Effector memory CD8-positive, alpha-beta T cell (primary cell): ENCODE measurements around the gene HELZ.

ENCODE experiments used
- ATAC-seq: fragments of 150-1000 bp; cut with Tn5 transposase; replicated peaks from 2 replicates; pipeline ENCODE4 v1.10.0; 2021; ENCODE audit warnings: mild to moderate bottlenecking, moderate library complexity
- DNase-seq, 3 experiments: peaks; one replicate each; pipeline ENCODE4 v3.0.0; 2021
- H3K27ac Mint-ChIP-seq, 2 donors: one replicate each; pipeline ENCODE4 v1.8.0; 2022; ENCODE audit warnings: mild to moderate bottlenecking in 2 of 2, mixed read lengths in 2 of 2, moderate library complexity in 2 of 2
- H3K27me3 Mint-ChIP-seq, 2 donors: one replicate each; pipeline ENCODE4 v1.8.0; 2022; ENCODE audit warnings: mixed read lengths in 2 of 2
- H3K36me3 Mint-ChIP-seq: one replicate; pipeline ENCODE4 v1.8.0; 2022; ENCODE audit warnings: mild to moderate bottlenecking, moderate library complexity, mixed read lengths; ENCODE audit not compliant: insufficient read depth
- H3K4me1 Mint-ChIP-seq, 2 donors: one replicate each; pipeline ENCODE4 v1.8.0; 2022; ENCODE audit warnings: low read depth in 2 of 2, mixed read lengths in 2 of 2
- H3K4me3 Mint-ChIP-seq, 2 donors: one replicate each; pipeline ENCODE4 v1.8.0; 2022; ENCODE audit warnings: mild to moderate bottlenecking in 2 of 2, mixed read lengths in 2 of 2, moderate library complexity in 2 of 2
- H3K9me3 Mint-ChIP-seq, 2 donors: one replicate each; pipeline ENCODE4 v1.8.0; 2022; ENCODE audit warnings: mixed read lengths in 2 of 2

HELZ gene

DNA sequence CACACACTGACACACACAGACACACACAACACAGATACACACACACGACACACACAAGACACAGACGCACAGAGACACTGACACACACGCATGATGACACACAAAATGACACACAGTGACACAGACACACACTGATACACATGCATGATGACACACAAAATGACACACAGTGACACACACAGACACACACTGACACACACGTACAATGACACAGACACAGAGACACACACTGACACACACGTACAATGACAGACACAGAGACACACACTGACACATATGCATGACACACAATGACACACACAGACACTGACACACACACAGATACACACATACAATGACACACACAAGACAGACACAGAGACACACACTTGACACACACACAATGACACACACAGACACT, 190.4 kb downstream of the HELZ start:
- Mint-ChIP-seq H3K27me3 (no peaks in the 10 kb centered on the region), H3K4me3 (no peak overlapping the region), H3K36me3 (peaks cover 3% of the 10 kb centered on the region), H3K9me3 (no peaks in the 10 kb centered on the region), H3K27ac (no peak overlapping the region), H3K4me1 (no peaks in the 10 kb centered on the region)
- ATAC-seq, result no peak
- DNase-seq, result no peak

DNA sequence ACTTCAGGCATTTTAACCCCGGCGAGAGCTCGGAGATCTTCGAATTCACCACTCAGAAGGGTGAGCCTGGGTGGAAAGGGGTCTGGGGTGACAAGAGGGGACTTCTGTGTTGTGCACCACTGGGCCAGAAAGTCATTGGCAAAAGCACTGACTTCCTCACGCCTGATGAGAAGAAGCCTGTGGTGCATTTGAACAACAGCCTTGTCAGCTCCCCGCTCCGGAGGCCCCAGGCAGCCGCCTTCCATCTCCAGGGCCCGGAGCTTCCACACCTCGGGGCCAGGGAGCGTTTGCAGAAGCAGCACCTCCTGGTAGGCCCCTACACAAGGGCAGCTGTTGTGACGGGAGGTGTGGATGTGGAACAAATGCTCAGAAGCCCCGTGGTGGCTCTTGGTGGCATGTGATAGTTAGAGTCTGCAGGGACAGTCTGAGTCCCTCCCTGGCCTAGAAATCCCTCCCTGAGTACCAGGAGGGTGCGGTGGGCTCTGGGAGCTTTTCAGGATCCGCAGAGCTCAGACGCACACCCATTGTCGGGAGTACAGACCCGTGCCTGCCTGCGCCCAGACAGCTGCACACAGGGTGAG, 190.9 kb downstream of the HELZ start:
- Mint-ChIP-seq H3K9me3 (no peaks in the 10 kb centered on the region), H3K4me1 (no peaks in the 10 kb centered on the region), H3K27me3 (no peaks in the 10 kb centered on the region), H3K36me3 (peaks cover 3% of the 10 kb centered on the region), H3K4me3 (no peak overlapping the region), H3K27ac (no peak overlapping the region)
- ATAC-seq, result no peak
- no peak for DNase-seq

DNA sequence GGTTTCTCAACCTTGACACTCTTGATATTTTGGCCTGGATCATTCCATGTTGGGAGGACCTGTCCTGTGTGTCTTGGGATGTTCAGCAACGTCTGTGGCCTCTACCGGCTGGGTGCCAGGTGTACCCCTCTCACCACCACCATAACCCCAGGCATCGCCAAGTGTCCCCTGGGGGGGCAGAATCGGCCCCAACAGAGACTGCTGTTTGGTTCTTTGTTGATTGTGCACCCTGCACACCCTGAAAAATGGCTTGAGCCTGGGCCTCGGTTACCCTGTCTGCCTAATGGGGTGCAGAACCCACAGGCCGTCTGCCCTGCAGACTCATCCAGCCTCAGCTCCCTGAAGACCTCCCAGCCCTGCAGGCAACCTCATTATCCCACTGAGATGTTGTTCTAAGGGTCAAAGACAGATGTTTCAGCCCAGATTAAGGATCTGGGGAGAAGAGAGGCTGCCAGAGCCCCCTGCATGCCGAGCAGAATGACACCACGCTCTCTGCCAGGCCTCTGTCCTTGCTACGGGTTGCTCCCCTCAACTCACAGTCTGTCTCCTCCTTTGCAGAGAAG, 191.5 kb downstream of the HELZ start:
- no peak overlapping the region for H3K4me3 Mint-ChIP-seq
- no peaks in the 10 kb centered on the region for H3K27me3 Mint-ChIP-seq
- no peak for ATAC-seq
- no peaks in the 10 kb centered on the region for H3K4me1 Mint-ChIP-seq
- no peak overlapping the region for H3K27ac Mint-ChIP-seq
- H3K36me3 Mint-ChIP-seq, result peaks cover 3% of the 10 kb centered on the region
- H3K9me3 Mint-ChIP-seq, result peaks cover 0 to 5% of the 10 kb centered on the region in 2 donors
- no peak for DNase-seq

DNA sequence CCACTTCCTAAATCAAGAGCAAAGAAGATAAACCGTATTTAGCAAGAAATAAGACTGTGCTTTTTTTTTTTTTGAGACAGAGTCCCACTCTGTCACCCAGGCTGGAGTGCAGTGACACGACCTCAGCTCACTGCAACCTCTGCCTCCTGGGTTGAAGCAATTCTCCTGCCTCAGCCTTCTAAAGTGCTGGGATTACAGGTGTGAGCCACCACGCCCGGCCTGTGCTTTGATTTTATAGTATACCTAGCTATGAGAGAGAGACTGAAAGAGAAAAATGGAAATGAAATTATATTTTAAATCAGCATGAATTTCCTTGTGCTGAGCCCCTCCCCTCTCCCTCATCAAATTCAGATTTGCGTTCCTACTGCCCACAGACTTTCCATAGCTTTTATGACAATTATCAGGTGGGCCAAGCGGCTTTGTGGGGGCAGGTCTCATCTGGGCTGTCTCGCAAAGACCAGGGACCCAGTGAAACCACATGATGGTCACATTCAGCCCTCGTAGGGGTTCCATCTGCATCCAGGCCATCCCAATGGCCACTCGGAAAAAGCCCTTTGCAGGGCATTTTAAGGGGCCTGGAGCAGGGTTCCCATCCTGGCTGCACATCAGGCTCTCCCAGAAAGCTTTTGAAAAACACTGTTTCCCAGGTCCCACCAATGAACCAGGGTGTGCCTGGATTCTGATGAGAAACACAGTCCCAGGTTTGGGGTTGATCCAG, 192.1 kb downstream of the HELZ start:
- peaks cover under 1% of the 10 kb centered on the region for H3K36me3 Mint-ChIP-seq
- H3K4me1 Mint-ChIP-seq, result no peaks in the 10 kb centered on the region
- peaks cover under 1 to 8% of the 10 kb centered on the region in 2 donors for H3K9me3 Mint-ChIP-seq
- no peak overlapping the region for H3K4me3 Mint-ChIP-seq
- DNase-seq (no peak), ATAC-seq (no peak)
- no peak overlapping the region for H3K27ac Mint-ChIP-seq
- no peaks in the 10 kb centered on the region for H3K27me3 Mint-ChIP-seq

DNA sequence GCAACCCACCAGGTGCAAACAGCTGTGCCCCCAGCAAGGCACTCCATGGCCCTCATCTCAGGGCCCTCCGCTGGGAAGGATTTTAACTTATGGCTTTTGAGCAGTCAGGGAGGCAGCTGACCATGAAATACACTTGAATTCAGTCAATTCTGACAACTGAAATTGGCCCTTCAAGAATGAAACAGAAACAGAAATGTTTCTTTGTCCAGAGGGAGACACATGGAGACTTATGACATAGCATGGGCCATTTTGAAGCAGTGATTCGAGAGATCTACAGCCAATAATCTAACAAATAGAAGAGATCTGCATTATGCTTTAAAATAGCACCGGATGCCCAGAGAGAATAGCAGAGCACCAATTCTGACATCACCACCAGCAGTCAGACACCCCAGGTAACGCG, 193.2 kb downstream of the HELZ start:
- Mint-ChIP-seq H3K9me3 (peaks cover 3 to 12% of the 10 kb centered on the region in 2 donors), H3K4me1 (no peaks in the 10 kb centered on the region), H3K27me3 (peaks cover 0 to 5% of the 10 kb centered on the region in 2 donors), H3K4me3 (no peak overlapping the region), H3K27ac (no peak overlapping the region), H3K36me3 (no peaks in the 10 kb centered on the region)
- no peak for DNase-seq
- no peak for ATAC-seq

DNA sequence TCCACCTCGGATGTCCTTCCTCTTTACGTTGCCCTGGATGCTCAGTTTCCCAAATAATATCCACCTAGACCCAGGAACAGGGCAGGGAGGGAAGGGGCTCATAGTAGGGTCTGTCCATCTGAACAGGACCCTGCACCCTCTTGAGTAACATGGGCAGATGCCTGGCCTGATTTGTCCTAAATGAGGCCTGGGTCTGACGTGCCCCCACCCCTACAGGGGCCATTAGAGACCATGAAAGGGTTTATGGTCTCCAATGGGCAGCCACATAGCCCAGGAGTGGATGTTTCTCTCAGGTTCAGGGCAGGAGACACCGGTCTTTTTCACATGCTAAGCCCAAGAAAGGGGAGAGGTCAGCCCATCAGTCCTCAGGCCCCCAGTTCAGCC, 193.8 kb downstream of the HELZ start:
- Mint-ChIP-seq H3K4me3 (no peak overlapping the region), H3K36me3 (no peaks in the 10 kb centered on the region), H3K27me3 (peaks cover 0 to 11% of the 10 kb centered on the region in 2 donors), H3K9me3 (peaks cover 3 to 15% of the 10 kb centered on the region in 2 donors), H3K27ac (no peak overlapping the region), H3K4me1 (no peaks in the 10 kb centered on the region)
- ATAC-seq, result no peak
- no peak for DNase-seq

DNA sequence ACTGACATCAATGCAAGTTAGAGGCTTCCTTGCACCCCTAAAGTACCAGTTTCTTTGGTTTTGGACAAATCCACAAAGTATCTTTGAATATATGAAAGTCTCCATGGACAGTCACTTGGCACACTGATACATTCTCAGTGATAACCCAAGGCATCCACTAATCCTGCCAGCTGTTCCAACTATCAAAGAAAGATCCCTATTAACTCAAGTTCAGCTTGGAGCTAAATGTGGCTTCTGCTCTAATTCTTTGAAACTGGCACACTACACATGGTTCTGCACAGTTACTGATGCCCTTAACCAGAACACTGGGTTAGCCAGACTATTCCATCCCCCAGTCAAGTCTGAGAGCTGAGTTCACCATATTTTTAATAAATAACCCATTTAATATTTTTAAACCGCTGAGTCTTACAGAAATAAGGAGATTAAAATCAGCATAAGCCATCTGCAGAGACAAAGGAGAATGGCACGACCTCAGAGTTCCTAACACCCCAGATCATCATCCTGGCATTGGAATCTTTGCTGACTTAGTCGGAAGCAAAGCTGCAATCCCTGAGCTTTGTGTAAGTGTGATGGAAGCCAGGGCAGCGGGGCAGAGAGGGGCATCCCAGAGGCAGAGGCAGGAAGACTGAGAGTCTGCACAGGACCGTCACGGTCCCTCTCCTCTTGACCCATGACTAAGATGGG, 194.4 kb downstream of the HELZ start:
- H3K36me3 Mint-ChIP-seq, result no peaks in the 10 kb centered on the region
- no peak for ATAC-seq
- H3K27ac Mint-ChIP-seq, result no peak overlapping the region
- H3K9me3 Mint-ChIP-seq, result peaks cover 3 to 15% of the 10 kb centered on the region in 2 donors
- no peak for DNase-seq
- peaks cover 0 to 11% of the 10 kb centered on the region in 2 donors for H3K27me3 Mint-ChIP-seq
- H3K4me3 Mint-ChIP-seq, result no peak overlapping the region
- no peaks in the 10 kb centered on the region for H3K4me1 Mint-ChIP-seq

DNA sequence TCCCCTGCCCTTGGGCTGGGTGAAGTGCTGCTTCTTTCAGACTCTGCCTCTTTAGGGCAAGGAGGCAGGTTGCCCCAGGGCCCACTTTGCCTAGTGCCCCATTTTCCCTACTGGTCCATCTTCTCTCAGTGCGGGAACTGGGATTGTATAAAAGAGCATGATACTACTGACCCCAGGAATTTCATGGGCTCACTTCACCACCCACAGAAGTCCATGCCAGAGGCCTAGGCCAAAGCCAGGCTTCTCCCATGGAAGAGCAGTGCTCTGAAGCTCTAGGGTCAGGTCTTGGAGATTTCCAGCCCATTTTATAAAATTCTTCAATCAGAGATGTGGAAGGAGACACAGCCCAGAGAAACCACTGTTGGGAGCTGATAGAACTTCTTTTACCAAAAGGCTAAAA, 194.9 kb downstream of the HELZ start:
- no peak overlapping the region for H3K4me3 Mint-ChIP-seq
- peaks cover 3 to 15% of the 10 kb centered on the region in 2 donors for H3K9me3 Mint-ChIP-seq
- no peaks in the 10 kb centered on the region for H3K4me1 Mint-ChIP-seq
- DNase-seq, result no peak
- H3K27ac Mint-ChIP-seq, result no peak overlapping the region
- peaks cover 0 to 11% of the 10 kb centered on the region in 2 donors for H3K27me3 Mint-ChIP-seq
- ATAC-seq, result no peak
- H3K36me3 Mint-ChIP-seq, result no peaks in the 10 kb centered on the region

DNA sequence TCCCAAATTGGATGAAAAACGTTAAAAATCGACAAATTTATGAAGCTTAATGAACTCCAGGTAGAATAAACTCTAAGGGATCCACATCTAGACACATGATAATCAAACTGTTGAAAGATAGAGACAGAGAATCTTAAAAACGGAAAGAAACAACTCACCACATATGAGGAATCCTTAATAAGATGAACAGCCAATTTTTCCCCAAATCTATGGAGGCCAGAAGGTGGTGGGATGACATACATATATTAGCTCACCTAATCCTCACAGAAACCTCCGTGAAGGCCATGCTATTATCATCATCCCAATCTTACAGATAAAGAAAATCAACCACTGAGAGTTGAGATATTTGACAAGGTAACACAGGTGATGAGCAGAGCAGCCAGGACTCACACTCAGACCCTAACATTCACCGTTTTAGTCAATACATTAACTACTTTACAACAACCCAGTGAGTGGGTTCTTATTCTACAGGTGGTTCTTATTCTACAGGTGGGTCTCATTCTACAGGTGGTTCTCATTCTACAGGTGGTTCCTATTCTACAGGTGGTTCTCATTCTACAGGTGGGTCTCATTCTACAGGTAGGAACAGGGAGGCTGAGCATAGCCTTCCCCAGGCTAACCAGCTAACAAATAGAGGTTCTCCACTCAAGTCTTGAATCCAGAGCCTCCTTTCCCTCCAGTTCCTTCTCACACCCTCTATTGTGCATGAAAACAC, 195.8 kb downstream of the HELZ start:
- Mint-ChIP-seq H3K4me1 (no peaks in the 10 kb centered on the region), H3K4me3 (no peak overlapping the region), H3K27me3 (peaks cover 0 to 11% of the 10 kb centered on the region in 2 donors), H3K36me3 (no peaks in the 10 kb centered on the region), H3K9me3 (peaks cover 3 to 15% of the 10 kb centered on the region in 2 donors), H3K27ac (no peak overlapping the region)
- no peak for DNase-seq
- ATAC-seq, result no peak

DNA sequence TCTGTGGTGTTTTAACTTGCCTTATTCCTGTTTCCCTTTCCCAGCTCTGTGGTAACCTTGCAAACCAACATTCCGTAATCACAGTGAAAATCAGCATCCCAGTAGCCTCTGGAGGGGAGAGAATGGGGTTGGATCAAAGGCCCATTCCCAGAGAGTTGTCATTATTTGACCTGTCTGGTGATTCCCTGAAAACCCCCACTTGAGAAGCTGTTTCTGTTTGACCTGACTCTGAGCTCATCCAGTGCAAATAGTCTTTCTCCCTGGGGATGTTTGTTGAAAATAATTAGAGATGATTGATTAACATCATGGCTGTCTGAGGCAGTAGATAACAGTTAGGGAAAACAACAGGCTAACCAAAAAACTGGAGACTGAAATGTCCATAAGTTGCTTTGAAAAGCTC, 197.6 kb downstream of the HELZ start:
- Mint-ChIP-seq H3K4me3 (no peak overlapping the region), H3K4me1 (peaks cover 0 to 2% of the 10 kb centered on the region in 2 donors), H3K36me3 (no peaks in the 10 kb centered on the region), H3K27ac (no peak overlapping the region), H3K27me3 (peaks cover 0 to 11% of the 10 kb centered on the region in 2 donors), H3K9me3 (peaks cover 3 to 15% of the 10 kb centered on the region in 2 donors)
- DNase-seq, result no peak
- no peak for ATAC-seq

DNA sequence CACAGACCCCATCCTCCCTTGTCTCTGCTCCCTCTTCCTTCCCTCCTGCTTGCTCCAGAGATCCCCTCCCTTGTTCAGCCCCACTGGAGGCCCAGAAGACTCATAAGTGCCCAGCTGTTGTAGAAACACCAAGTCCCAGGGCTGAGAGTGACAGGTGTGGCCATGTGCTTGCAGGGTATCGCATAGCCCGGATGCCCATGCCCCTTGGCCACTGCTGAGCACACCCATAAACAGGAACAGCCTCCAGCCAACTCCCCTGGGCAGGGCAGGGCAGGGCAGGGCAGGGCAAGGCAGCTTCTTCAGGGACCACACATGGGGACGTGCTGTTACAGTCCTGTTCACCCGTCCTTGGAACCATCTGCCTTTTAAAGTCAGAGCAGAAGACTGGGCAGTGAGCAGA, 198.6 kb downstream of the HELZ start:
- peaks cover 0 to 11% of the 10 kb centered on the region in 2 donors for H3K27me3 Mint-ChIP-seq
- ATAC-seq (no peak), DNase-seq (no peak)
- H3K36me3 Mint-ChIP-seq, result no peaks in the 10 kb centered on the region
- peaks cover 3 to 15% of the 10 kb centered on the region in 2 donors for H3K9me3 Mint-ChIP-seq
- H3K27ac Mint-ChIP-seq, result no peak overlapping the region
- peaks cover 0 to 3% of the 10 kb centered on the region in 2 donors for H3K4me1 Mint-ChIP-seq
- no peak overlapping the region for H3K4me3 Mint-ChIP-seq

DNA sequence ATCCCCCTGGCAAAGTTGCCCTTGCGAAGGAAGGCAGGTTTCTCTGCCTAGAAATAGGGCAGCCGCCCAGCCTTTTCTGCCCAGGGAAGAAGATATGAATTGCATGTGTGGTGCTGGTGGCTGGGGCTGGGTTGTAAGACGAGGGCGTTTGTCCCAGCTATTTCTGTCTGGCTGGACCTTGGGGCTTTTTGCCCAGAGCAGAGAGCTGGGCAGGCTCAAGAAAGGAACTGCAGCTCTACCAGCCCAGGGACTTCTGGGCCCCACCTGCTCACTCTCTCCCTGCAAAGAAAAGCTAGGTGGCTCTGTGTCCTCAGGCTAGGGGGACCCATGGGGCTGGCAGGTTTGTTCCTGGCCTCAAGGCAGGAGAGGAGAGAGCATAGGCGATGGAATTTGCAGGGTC, 200.1 kb downstream of the HELZ start:
- no peak for DNase-seq
- Mint-ChIP-seq H3K27ac (no peak overlapping the region), H3K9me3 (peaks cover 3 to 15% of the 10 kb centered on the region in 2 donors), H3K36me3 (no peaks in the 10 kb centered on the region), H3K27me3 (peaks cover 0 to 11% of the 10 kb centered on the region in 2 donors), H3K4me1 (peaks cover 0 to 3% of the 10 kb centered on the region in 2 donors), H3K4me3 (no peak overlapping the region)
- ATAC-seq, result no peak

DNA sequence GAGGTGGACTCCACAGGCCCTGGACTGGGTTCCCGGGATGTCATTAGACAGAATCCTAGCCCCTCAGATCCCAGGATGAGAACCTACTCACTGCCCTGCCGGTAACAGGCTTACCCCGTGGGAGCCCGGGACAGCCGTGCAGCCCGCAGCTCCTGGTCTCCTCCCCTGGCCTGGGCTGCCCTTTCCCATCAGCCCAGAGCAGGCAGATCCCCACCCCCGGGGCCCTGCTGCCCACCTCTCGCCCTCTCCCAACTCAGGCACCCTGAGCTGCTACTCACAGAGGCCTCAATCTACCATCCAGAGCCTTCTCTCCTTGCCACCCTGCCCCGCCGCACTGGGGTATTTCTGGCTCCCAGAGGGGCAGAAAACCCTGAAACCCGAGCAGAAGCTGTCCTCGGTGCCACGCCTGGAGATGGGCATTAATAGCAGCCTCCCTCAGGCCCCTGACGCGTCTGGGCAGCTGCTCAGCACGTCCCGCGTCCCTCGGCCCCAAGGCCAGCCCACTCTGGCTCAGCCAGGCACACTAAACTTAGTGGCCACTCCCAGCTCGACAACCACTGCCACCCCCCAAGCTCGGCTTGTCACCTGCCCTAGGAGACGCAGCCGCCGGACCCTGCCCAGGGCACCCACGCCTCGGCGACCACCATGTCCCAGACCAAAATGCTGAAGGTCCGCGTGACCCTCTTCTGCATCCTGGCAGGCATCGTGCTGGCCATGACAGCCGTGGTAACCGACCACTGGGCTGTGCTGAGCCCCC, 200.8 kb downstream of the HELZ start, which contains the start of gene CACNG1:
CACNG1 (plus strand) TSS at position 539 of the 757 bp plus-strand sequence; CDS start at position 646, 107 bp downstream.
- H3K4me1 Mint-ChIP-seq, result peaks cover 0 to 3% of the 10 kb centered on the region in 2 donors
- no peak within 1 kb of the TSS for H3K27ac Mint-ChIP-seq
- DNase-seq, result no peak
- peaks cover 0 to 11% of the 10 kb centered on the region in 2 donors for H3K27me3 Mint-ChIP-seq
- H3K4me3 Mint-ChIP-seq, result no peak within 1 kb of the TSS
- no peak for ATAC-seq
- H3K9me3 Mint-ChIP-seq, result peaks cover 3 to 15% of the 10 kb centered on the region in 2 donors
- no peaks in the 10 kb centered on the region for H3K36me3 Mint-ChIP-seq
